Breast epithelium (tissue), 3 donors: ENCODE data around the gene CTNND2.

Experiments
- POLR2A ChIP-seq: fragments of 450-650 bp; IDR thresholded peaks from one replicate; pipeline ENCODE4 v1.6.1; 2016; ENCODE audit warnings: antibody characterized with exemption, mild to moderate bottlenecking, moderate library complexity
- TF ChIP-seq, protein P1 (sequence below), 3 donors: fragments of 450-650 bp; IDR thresholded peaks; one replicate each; pipeline ENCODE4 v1.5.1; 2016 to 2017; ENCODE audit warnings: antibody characterized with exemption in 3 of 3, mild to moderate bottlenecking in 3 of 3, moderate library complexity in 3 of 3

GRCh38 chr5:11709021-11709420 lies 195.2 kb downstream of the CTNND2 start:
- TF ChIP-seq, protein P1, sequence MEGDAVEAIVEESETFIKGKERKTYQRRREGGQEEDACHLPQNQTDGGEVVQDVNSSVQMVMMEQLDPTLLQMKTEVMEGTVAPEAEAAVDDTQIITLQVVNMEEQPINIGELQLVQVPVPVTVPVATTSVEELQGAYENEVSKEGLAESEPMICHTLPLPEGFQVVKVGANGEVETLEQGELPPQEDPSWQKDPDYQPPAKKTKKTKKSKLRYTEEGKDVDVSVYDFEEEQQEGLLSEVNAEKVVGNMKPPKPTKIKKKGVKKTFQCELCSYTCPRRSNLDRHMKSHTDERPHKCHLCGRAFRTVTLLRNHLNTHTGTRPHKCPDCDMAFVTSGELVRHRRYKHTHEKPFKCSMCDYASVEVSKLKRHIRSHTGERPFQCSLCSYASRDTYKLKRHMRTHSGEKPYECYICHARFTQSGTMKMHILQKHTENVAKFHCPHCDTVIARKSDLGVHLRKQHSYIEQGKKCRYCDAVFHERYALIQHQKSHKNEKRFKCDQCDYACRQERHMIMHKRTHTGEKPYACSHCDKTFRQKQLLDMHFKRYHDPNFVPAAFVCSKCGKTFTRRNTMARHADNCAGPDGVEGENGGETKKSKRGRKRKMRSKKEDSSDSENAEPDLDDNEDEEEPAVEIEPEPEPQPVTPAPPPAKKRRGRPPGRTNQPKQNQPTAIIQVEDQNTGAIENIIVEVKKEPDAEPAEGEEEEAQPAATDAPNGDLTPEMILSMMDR (IDR thresholded peaks at IDR 0.05), result no peak
- TF ChIP-seq POLR2A, result no peak
